ENCODE measurements around the gene FETUB.
"Not testable (repeated sequence)": the region's sequence is repeated elsewhere in the genome, so short reads cannot be mapped to it uniquely, and the experiment has no call there.

FETUB gene

GRCh38 chr3:186626254-186626847 lies 13.8 kb upstream of the FETUB start:
- no peak for TF ChIP-seq CTCF (IDR thresholded peaks at IDR 0.05; ENCODE audit: unreplicated experiment in 3 of 3)
- Mint-ChIP-seq H3K9me3 (no peaks in the 10 kb centered on the region), H3K36me3 (ENCODE audit: low read depth) (no peaks in the 10 kb centered on the region), H3K4me1 (no peaks in the 10 kb centered on the region), H3K4me3 (no peak overlapping the region), H3K27me3 (ENCODE audit: low read depth) (peaks cover 10% of the 10 kb centered on the region), H3K27ac (no peak overlapping the region)

DNA sequence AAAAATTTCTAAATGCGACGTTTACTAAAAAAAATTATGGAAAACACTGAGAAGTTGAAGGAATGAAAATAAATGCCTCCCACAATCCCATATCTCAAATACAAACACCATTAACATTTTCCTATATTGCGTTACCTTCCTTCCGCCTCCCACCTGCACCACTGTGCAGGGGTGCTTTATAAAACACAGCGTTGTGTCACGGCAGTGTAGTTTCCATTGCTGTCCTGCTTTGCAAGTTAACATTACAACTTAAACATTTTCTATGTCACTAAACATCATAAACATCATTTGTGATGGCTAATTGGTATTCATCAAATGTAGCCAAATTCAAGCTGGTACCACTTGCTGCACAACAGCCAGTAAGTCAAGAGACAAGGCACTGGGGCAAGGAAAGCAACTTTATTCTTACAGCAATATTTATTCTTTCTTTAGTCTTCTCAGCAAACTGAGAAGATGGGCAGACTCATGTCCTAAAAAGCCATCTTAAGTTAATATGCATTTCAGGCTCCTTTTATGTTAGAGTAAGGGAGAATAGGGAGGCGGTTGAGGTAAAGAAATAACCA lies 12.3 kb upstream of the FETUB start:
- no peak for TF ChIP-seq CTCF (IDR thresholded peaks at IDR 0.05; ENCODE audit: unreplicated experiment in 3 of 3)
- Mint-ChIP-seq H3K4me3 (no peak overlapping the region), H3K9me3 (no peaks in the 10 kb centered on the region), H3K36me3 (ENCODE audit: low read depth) (no peaks in the 10 kb centered on the region), H3K27me3 (ENCODE audit: low read depth) (peaks cover 10% of the 10 kb centered on the region), H3K4me1 (no peaks in the 10 kb centered on the region), H3K27ac (no peak overlapping the region)

DNA sequence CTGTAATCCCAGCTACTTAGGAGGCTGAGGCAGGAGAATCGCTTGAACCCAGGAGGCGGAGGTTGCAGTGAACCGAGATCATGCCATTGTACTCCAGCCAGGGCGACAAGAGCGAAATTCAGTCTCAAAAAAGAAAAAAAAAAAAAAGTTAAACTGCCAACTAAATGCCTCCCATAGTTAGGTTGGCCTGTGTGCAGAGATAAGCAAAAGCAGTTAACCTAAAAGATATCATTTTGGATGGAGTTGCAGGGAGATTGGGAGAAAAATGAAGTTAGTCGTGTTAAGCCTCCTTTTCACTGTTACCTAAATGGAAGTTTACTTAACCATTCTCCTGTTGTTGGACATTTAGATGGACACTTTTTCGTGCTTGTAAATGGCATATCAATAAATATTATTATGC lies 11.4 kb upstream of the FETUB start:
- no peaks in the 10 kb centered on the region for H3K9me3 Mint-ChIP-seq
- no peak overlapping the region for H3K27ac Mint-ChIP-seq
- peaks cover 10% of the 10 kb centered on the region for H3K27me3 Mint-ChIP-seq (ENCODE audit: low read depth)
- no peak for TF ChIP-seq CTCF (IDR thresholded peaks at IDR 0.05; ENCODE audit: unreplicated experiment in 3 of 3)
- no peaks in the 10 kb centered on the region for H3K4me1 Mint-ChIP-seq
- H3K36me3 Mint-ChIP-seq (ENCODE audit: low read depth), result no peaks in the 10 kb centered on the region
- no peak overlapping the region for H3K4me3 Mint-ChIP-seq

GRCh38 chr3:186630950-186631641 lies 9.1 kb upstream of the FETUB start:
- no peak for TF ChIP-seq CTCF (IDR thresholded peaks at IDR 0.05; ENCODE audit: unreplicated experiment in 3 of 3)
- H3K36me3 Mint-ChIP-seq (ENCODE audit: low read depth), result no peaks in the 10 kb centered on the region
- H3K9me3 Mint-ChIP-seq, result no peaks in the 10 kb centered on the region
- no peak overlapping the region for H3K27ac Mint-ChIP-seq
- peaks cover 10% of the 10 kb centered on the region for H3K27me3 Mint-ChIP-seq (ENCODE audit: low read depth)
- H3K4me3 Mint-ChIP-seq, result no peak overlapping the region
- no peaks in the 10 kb centered on the region for H3K4me1 Mint-ChIP-seq

GRCh38 chr3:186633481-186633880 lies 6.7 kb upstream of the FETUB start:
- H3K27ac Mint-ChIP-seq, result no peak overlapping the region
- no peak overlapping the region for H3K4me3 Mint-ChIP-seq
- no peaks in the 10 kb centered on the region for H3K36me3 Mint-ChIP-seq (ENCODE audit: low read depth)
- no peaks in the 10 kb centered on the region for H3K4me1 Mint-ChIP-seq
- peaks cover 14% of the 10 kb centered on the region for H3K27me3 Mint-ChIP-seq (ENCODE audit: low read depth)
- no peaks in the 10 kb centered on the region for H3K9me3 Mint-ChIP-seq
- no peak for TF ChIP-seq CTCF (IDR thresholded peaks at IDR 0.05; ENCODE audit: unreplicated experiment in 3 of 3)

GRCh38 chr3:186634207-186634606 lies 6.0 kb upstream of the FETUB start:
- not testable (repeated sequence) for H3K9me3 Mint-ChIP-seq; H3K4me3 Mint-ChIP-seq; H3K4me1 Mint-ChIP-seq; H3K27ac Mint-ChIP-seq; H3K36me3 Mint-ChIP-seq (ENCODE audit: low read depth)
- peaks cover 17% of the 10 kb centered on the region for H3K27me3 Mint-ChIP-seq (ENCODE audit: low read depth)

All from nephron (organoid).